ENCODE data around the gene LEF1. TPM values are rescaled to one million over a fixed set of nuclear protein-coding genes. Genes with fewer than 3 reads are reported as not detected.

LEF1 gene
- total RNA-seq, 1 experiment from 2014 or later, result 2.8 TPM

DNA sequence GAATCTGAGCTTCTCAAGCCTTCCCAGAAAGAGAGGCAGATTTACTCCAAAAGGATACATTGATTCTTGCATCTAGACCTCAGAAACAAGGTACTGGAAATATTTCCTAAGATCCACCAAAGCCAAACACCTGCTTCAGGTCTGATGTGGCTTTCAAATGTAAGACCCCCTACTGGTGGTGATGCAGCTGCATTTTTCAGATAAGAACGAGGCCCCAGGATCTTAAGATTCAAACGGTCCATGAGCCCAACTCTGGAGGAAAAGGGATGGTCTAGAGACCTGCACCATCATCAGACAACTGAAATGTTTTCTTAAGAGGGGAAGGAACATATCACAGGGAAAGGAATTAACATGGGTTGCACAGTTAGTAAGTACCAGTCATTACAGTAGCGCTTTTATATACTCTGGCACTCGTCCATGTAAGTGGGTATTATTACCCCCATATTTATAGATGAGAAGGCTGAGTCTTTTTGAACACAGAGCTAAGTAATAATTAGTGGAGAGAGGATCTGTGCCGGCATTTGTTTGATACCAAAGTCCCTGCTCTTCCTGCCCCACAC, 73.7 kb downstream of the LEF1 start:
- ChIA-PET CTCF (no interaction called here), POLR2A (ENCODE audit: unreplicated experiment) (no interaction called here)
- BruUV-seq (replicated peaks), result no TSS peak
- H3K27me3 ChIP-seq (ENCODE audit: insufficient read depth, low read depth), result no peaks in the 10 kb centered on the region
- H3K4me2 ChIP-seq, result no peak overlapping the region
- H3K9me2 ChIP-seq (ENCODE audit: insufficient read depth), result no peaks in the 10 kb centered on the region
- TF ChIP-seq, protein P1, sequence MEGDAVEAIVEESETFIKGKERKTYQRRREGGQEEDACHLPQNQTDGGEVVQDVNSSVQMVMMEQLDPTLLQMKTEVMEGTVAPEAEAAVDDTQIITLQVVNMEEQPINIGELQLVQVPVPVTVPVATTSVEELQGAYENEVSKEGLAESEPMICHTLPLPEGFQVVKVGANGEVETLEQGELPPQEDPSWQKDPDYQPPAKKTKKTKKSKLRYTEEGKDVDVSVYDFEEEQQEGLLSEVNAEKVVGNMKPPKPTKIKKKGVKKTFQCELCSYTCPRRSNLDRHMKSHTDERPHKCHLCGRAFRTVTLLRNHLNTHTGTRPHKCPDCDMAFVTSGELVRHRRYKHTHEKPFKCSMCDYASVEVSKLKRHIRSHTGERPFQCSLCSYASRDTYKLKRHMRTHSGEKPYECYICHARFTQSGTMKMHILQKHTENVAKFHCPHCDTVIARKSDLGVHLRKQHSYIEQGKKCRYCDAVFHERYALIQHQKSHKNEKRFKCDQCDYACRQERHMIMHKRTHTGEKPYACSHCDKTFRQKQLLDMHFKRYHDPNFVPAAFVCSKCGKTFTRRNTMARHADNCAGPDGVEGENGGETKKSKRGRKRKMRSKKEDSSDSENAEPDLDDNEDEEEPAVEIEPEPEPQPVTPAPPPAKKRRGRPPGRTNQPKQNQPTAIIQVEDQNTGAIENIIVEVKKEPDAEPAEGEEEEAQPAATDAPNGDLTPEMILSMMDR (conservative IDR thresholded peaks at IDR 0.05), result no peak
- TF ChIP-seq EZH2 (IDR thresholded peaks at IDR 0.05; ENCODE audit: low read depth), result no peak
- no peaks in the 10 kb centered on the region for H3K36me3 ChIP-seq (ENCODE audit: low read depth)
- DNase-seq, result no peak
- H3K4me3 ChIP-seq, result no peak overlapping the region
- H3K27ac ChIP-seq, result no peak overlapping the region
- H3K9me3 ChIP-seq (ENCODE audit: insufficient read depth, low read depth), result no peaks in the 10 kb centered on the region
- intact Hi-C loops (cut with micrococcal nuclease; ENCODE audit: unreplicated experiment), result no loop called here
- H3K79me2 ChIP-seq (ENCODE audit: low read depth), result no peaks in the 10 kb centered on the region
- H3K4me1 ChIP-seq (replicated peaks; ENCODE audit: insufficient read depth), result no peaks in the 10 kb centered on the region
- H4K20me1 ChIP-seq (ENCODE audit: insufficient read depth), result no peaks in the 10 kb centered on the region
- no peaks in the 10 kb centered on the region for H3F3A ChIP-seq (ENCODE audit: insufficient read depth, low read depth)
- H2AFZ ChIP-seq, result no peak overlapping the region

DNA sequence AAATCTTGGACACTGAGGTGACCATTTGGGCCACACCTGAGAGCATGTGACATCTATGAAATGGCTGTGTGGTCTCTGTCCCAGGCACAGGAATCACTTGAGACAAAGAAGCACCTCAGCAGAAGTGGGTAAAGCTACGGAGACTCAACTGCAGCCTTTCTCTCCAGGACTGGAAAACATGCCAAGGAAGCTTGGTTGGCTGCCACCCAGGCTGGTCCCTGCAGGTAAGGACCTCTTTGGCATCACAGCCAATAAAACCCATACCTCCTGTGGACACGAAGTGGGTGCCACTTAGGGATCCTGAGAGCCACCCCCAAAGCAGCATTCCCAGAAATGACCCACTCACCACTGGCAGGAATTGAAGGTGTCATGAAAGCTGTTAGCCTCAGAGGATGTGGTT, 74.6 kb downstream of the LEF1 start:
- Histone ChIP-seq H3K79me2 (ENCODE audit: low read depth) (no peaks in the 10 kb centered on the region), H4K20me1 (ENCODE audit: insufficient read depth) (no peaks in the 10 kb centered on the region), H3K4me1 (replicated peaks; ENCODE audit: insufficient read depth) (no peaks in the 10 kb centered on the region), H2AFZ (no peak overlapping the region), H3K36me3 (ENCODE audit: low read depth) (no peaks in the 10 kb centered on the region), H3K9me2 (ENCODE audit: insufficient read depth) (no peaks in the 10 kb centered on the region), H3K9me3 (ENCODE audit: insufficient read depth, low read depth) (no peaks in the 10 kb centered on the region), H3K4me3 (no peak overlapping the region), H3K27me3 (ENCODE audit: insufficient read depth, low read depth) (no peaks in the 10 kb centered on the region), H3K4me2 (no peak overlapping the region), H3F3A (ENCODE audit: insufficient read depth, low read depth) (no peaks in the 10 kb centered on the region), H3K27ac (no peak overlapping the region)
- ChIA-PET CTCF (interaction anchor here (0.5 kb wide), 1 partner anchor 227 kb away, joined by 7 read pairs; no protein-coding TSS in a partner anchor), POLR2A (ENCODE audit: unreplicated experiment) (no interaction called here)
- TF ChIP-seq, protein P1 (conservative IDR thresholded peaks at IDR 0.05), result no peak
- no peak for TF ChIP-seq EZH2 (IDR thresholded peaks at IDR 0.05; ENCODE audit: low read depth)
- no peak for DNase-seq
- intact Hi-C loops (cut with micrococcal nuclease; ENCODE audit: unreplicated experiment), result no loop called here
- BruUV-seq (replicated peaks), result no TSS peak

DNA sequence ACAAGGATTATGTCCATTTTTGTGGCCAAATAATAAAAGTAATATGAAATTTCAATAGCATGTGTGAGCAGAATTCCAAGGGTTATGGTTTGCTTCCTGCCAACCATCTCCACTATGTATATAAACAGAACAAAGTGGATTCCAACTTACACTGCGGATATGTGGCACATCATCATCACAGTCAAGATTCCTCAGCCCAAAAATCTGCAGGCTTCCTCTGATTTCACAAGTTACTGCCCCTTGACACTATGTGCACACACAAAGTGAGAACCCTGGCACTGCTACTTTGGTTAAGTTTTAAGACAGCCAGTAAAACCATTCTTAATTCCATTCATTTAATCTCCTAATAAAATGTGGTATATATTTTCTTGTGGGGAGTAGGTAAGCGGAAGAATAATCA, 76.4 kb downstream of the LEF1 start:
- intact Hi-C loops (cut with micrococcal nuclease; ENCODE audit: unreplicated experiment), result no loop called here
- CTCF ChIA-PET, result no interaction called here
- no peak overlapping the region for H3K4me3 ChIP-seq
- no peak overlapping the region for H2AFZ ChIP-seq
- H3K9me3 ChIP-seq (ENCODE audit: insufficient read depth, low read depth), result no peaks in the 10 kb centered on the region
- H3K27me3 ChIP-seq (ENCODE audit: insufficient read depth, low read depth), result no peaks in the 10 kb centered on the region
- no peaks in the 10 kb centered on the region for H4K20me1 ChIP-seq (ENCODE audit: insufficient read depth)
- H3K4me1 ChIP-seq (replicated peaks; ENCODE audit: insufficient read depth), result no peaks in the 10 kb centered on the region
- no peak overlapping the region for H3K4me2 ChIP-seq
- H3K27ac ChIP-seq, result no peak overlapping the region
- H3F3A ChIP-seq (ENCODE audit: insufficient read depth, low read depth), result no peaks in the 10 kb centered on the region
- no TSS peak for BruUV-seq (replicated peaks)
- no peak for TF ChIP-seq EZH2 (IDR thresholded peaks at IDR 0.05; ENCODE audit: low read depth)
- TF ChIP-seq, protein P1 (conservative IDR thresholded peaks at IDR 0.05), result no peak
- H3K36me3 ChIP-seq (ENCODE audit: low read depth), result no peaks in the 10 kb centered on the region
- DNase-seq, result no peak
- no peaks in the 10 kb centered on the region for H3K9me2 ChIP-seq (ENCODE audit: insufficient read depth)
- POLR2A ChIA-PET (ENCODE audit: unreplicated experiment), result no interaction called here
- no peaks in the 10 kb centered on the region for H3K79me2 ChIP-seq (ENCODE audit: low read depth)
